Neural cell (in vitro differentiated cells): ENCODE results near the gene HTR1E.

Experiments used
- CTCF ChIP-seq: fragments of 450-650 bp; IDR thresholded peaks from 2 replicates; pipeline ENCODE4 v1.5.1; 2014; ENCODE audit warnings: antibody characterized with exemption, mild to moderate bottlenecking, moderate library complexity; ENCODE audit not compliant: poor library complexity, severe bottlenecking
- EZH2 ChIP-seq: fragments of 200-600, 300-800 bp; shearing (Covaris generic), sonication (generic); IDR thresholded peaks from 2 replicates; pipeline ENCODE4 v1.6.1; 2014; ENCODE audit warnings: antibody characterized with exemption, low read length, borderline replicate concordance, mild to moderate bottlenecking; ENCODE audit not compliant: insufficient read depth, poor library complexity, severe bottlenecking

GRCh38 chr6:86934365-86934764 lies 3.0 kb upstream of the HTR1E start:
- no peak for TF ChIP-seq CTCF
- TF ChIP-seq EZH2, result no peak
